HuH-7.5 (cell line): ENCODE measurements around the gene ETFBKMT.

ENCODE experiments used
- DNase-seq: peaks from one replicate; pipeline ENCODE4 v3.0.0; 2011; ENCODE audit warnings: low spot score

Gene ETFBKMT

GRCh38 chr12:31722580-31722979 is 63.1 kb downstream of the ETFBKMT start:
- DNase-seq, result no peak
